A549 (cell line): ENCODE measurements around the gene OR2Y1.

Source experiments
- CTCF ChIP-seq: fragments of >200 bp; sonication (Bioruptor Twin); formaldehyde crosslinking; IDR thresholded peaks from 3 replicates; pipeline ENCODE4 v1.5.1; 2016
- EP300 ChIP-seq, 2 experiments: fragments of >200 bp; sonication (Bioruptor Twin); formaldehyde crosslinking; IDR thresholded peaks; 2 replicates in 1 of 2; 3 replicates in 1 of 2; pipeline ENCODE4 v1.6.1; 2016 to 2017
- FOSL2 ChIP-seq, 2 experiments: fragments of 450-650 bp in 1 of 2; fragments of >200 bp in 1 of 2; sonication (Bioruptor Twin) in 1 of 2; formaldehyde crosslinking; IDR thresholded peaks; 2 replicates each; pipeline versions ENCODE4 v1.5.0 to v1.6.1; 2016 to 2020; ENCODE audit warnings: mild to moderate bottlenecking in 1 of 2, moderate library complexity in 1 of 2

- TF ChIP-seq FOSL2 (IDR thresholded peaks at IDR 0.05) (no peak), FOSL2 (CRISPR knock-in tag; IDR thresholded peaks at IDR 0.05) (no peak), CTCF (no peak), EP300 (IDR thresholded peaks at IDR 0.05) (no peak)
Observed at GRCh38 chr5:180785121-180785781, 45.4 kb upstream of the OR2Y1 start.
